GM12875 (cell line): ENCODE data around the gene LCN15.
"Not testable (repeated sequence)": the region's sequence is repeated elsewhere in the genome, so short reads cannot be mapped to it uniquely, and the experiment has no call there.

Experiments
- H3K4me3 ChIP-seq: one replicate; pipeline ENCODE4 v1.5.1; 2011; ENCODE audit warnings: low read depth, low read length, control low read depth
- CTCF ChIP-seq: IDR thresholded peaks from 2 replicates; pipeline ENCODE4 v1.5.1; 2011; ENCODE audit warnings: low read depth, mild to moderate bottlenecking, control low read depth, inconsistent platforms, low read length, moderate library complexity, borderline replicate concordance; ENCODE audit not compliant: insufficient read depth

LCN15 gene

GRCh38 chr9:136792321-136793085 is 28.2 kb upstream of the LCN15 start:
- peak overlapping the region; percentile 92 for H3K4me3 ChIP-seq
- TF ChIP-seq CTCF = no peak

GRCh38 chr9:136791516-136792276 is 27.4 kb upstream of the LCN15 start:
- TF ChIP-seq CTCF = peak; percentile 96
- H3K4me3 ChIP-seq = peak overlapping the region; percentile 92

GRCh38 chr9:136790640-136791515 is 26.6 kb upstream of the LCN15 start, which contains the start of gene TMEM141:
TSS of gene TMEM141 (plus strand) at chr9:136791344. CDS start at chr9:136791371, 27 bp downstream.
- peak within 1 kb of the TSS; percentile 92 for H3K4me3 ChIP-seq
- no peak for TF ChIP-seq CTCF

- TF ChIP-seq CTCF = no peak
- no peak overlapping the region for H3K4me3 ChIP-seq
Measured at GRCh38 chr9:136789523-136789937, 25.2 kb upstream of the LCN15 start.

GRCh38 chr9:136788644-136789522 is 24.6 kb upstream of the LCN15 start:
- not testable (repeated sequence) for H3K4me3 ChIP-seq

GRCh38 chr9:136787690-136788400 is 23.5 kb upstream of the LCN15 start:
- peak; percentile 67 for TF ChIP-seq CTCF
- no peak overlapping the region for H3K4me3 ChIP-seq

GRCh38 chr9:136786983-136787382 is 22.7 kb upstream of the LCN15 start:
- H3K4me3 ChIP-seq = not testable (repeated sequence)
